Activated CD4-positive, alpha-beta T cell treated with anti-CD3 and anti-CD28 coated beads, Interleukin-10, Interleukin-2, amounts not matched to agents 100 ng/mL and 50 ng/mL, durations not matched to agents 16 hours and 8 hours (primary cell): ENCODE measurements around the gene MYOZ1.
"Not testable (repeated sequence)": the region's sequence is repeated elsewhere in the genome, so short reads cannot be mapped to it uniquely, and the experiment has no call there.

Source experiments
- DNase-seq: peaks from one replicate; pipeline ENCODE4 v3.0.0-alpha.2; 2020

MYOZ1 gene

GRCh38 chr10:73647211-73647874 lies 6.1 kb upstream of the MYOZ1 start:
- DNase-seq, result peak; percentile 17

GRCh38 chr10:73646598-73647041 lies 5.3 kb upstream of the MYOZ1 start:
- no peak for DNase-seq

GRCh38 chr10:73645251-73645650 lies 4.0 kb upstream of the MYOZ1 start:
- no peak for DNase-seq

- peak; percentile 47 for DNase-seq
Observed at GRCh38 chr10:73644767-73645166, 3.5 kb upstream of the MYOZ1 start.

GRCh38 chr10:73644015-73644743 lies 2.9 kb upstream of the MYOZ1 start:
- peak; percentile 72 for DNase-seq

GRCh38 chr10:73643362-73643761 lies 2.1 kb upstream of the MYOZ1 start:
- DNase-seq, result no peak

- no peak for DNase-seq
Observed at GRCh38 chr10:73639286-73639685, 2.0 kb downstream of the MYOZ1 start.

- DNase-seq, result no peak
Observed at GRCh38 chr10:73635781-73636180, 5.5 kb downstream of the MYOZ1 start.

- no peak for DNase-seq
Observed at GRCh38 chr10:73634421-73634820, 6.9 kb downstream of the MYOZ1 start.

GRCh38 chr10:73629165-73629564 lies 12.1 kb downstream of the MYOZ1 start:
- DNase-seq, result no peak

- no peak for DNase-seq
Observed at GRCh38 chr10:73628405-73628804, 12.9 kb downstream of the MYOZ1 start.

GRCh38 chr10:73627300-73627699 lies 14.0 kb downstream of the MYOZ1 start:
- DNase-seq, result no peak

- peak; percentile 97 for DNase-seq
Observed at GRCh38 chr10:73625884-73626752, 15.2 kb downstream of the MYOZ1 start.

GRCh38 chr10:73625004-73625883 lies 16.0 kb downstream of the MYOZ1 start:
- peak; percentile 20 for DNase-seq

GRCh38 chr10:73623056-73623455 lies 18.2 kb downstream of the MYOZ1 start:
- DNase-seq, result no peak

- not testable (repeated sequence) for DNase-seq
Observed at GRCh38 chr10:73620974-73621373, 20.3 kb downstream of the MYOZ1 start.

- not testable (repeated sequence) for DNase-seq
Observed at GRCh38 chr10:73617143-73617542, 24.1 kb downstream of the MYOZ1 start.

- no peak for DNase-seq
Observed at GRCh38 chr10:73614720-73615119, 26.6 kb downstream of the MYOZ1 start.

- DNase-seq, result no peak
Observed at GRCh38 chr10:73609116-73609515, 32.2 kb downstream of the MYOZ1 start.

- no peak for DNase-seq
Observed at GRCh38 chr10:73601486-73601921, 39.8 kb downstream of the MYOZ1 start.

GRCh38 chr10:73597346-73597745 lies 43.9 kb downstream of the MYOZ1 start:
- no peak for DNase-seq

GRCh38 chr10:73593812-73594211 lies 47.5 kb downstream of the MYOZ1 start:
- no peak for DNase-seq
